Measurements from ENCODE around the gene SLC27A2.

DNA sequence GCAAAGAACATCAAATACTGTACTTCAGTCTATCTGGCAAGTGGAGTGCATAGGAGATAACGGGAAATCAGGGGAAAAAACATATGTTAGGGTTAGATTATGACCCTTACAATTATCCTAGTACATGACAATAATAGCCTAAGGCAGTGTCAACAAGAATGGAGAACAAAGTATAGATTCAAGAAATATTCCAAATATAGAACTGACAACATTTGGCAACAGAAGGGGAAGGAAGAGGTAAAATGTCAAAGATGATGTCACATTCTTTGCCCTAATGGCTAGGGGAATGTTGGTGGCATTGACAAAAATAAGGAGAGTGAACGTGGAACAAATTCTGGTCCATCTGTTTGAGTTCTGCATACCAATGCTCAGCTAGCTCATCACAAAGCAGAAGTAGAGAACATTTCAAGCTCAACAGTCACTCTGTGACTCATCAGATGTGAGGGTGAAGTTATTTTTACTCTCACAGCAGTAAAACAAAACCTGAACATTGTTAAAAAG, 47.4 kb upstream of the SLC27A2 start:
- TF ChIP-seq, protein P1, sequence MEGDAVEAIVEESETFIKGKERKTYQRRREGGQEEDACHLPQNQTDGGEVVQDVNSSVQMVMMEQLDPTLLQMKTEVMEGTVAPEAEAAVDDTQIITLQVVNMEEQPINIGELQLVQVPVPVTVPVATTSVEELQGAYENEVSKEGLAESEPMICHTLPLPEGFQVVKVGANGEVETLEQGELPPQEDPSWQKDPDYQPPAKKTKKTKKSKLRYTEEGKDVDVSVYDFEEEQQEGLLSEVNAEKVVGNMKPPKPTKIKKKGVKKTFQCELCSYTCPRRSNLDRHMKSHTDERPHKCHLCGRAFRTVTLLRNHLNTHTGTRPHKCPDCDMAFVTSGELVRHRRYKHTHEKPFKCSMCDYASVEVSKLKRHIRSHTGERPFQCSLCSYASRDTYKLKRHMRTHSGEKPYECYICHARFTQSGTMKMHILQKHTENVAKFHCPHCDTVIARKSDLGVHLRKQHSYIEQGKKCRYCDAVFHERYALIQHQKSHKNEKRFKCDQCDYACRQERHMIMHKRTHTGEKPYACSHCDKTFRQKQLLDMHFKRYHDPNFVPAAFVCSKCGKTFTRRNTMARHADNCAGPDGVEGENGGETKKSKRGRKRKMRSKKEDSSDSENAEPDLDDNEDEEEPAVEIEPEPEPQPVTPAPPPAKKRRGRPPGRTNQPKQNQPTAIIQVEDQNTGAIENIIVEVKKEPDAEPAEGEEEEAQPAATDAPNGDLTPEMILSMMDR (IDR thresholded peaks at IDR 0.05; ENCODE audit: low read depth, low read length) = no peak
- TF ChIP-seq POLR2A (IDR thresholded peaks at IDR 0.05; ENCODE audit: extremely low read depth, insufficient read length) (peak; percentile 12), MYC (IDR thresholded peaks at IDR 0.05; ENCODE audit: low read depth, low read length) (peak; percentile 63; the same call in 1 of the 2 replicates)
- TF ChIP-seq, protein P2, sequence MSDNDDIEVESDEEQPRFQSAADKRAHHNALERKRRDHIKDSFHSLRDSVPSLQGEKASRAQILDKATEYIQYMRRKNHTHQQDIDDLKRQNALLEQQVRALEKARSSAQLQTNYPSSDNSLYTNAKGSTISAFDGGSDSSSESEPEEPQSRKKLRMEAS (IDR thresholded peaks at IDR 0.05; ENCODE audit: low read depth, low read length) = peak; percentile 64
